Measurements from ENCODE around the gene TRPM3. TPM values are rescaled to one million over a fixed set of nuclear protein-coding genes. Genes with fewer than 3 reads are reported as not detected.

The TRPM3 gene
- total and polyA plus RNA-seq, 2 donors (not counting 1 experiment from before 2014, with no cell fraction given) = not detected

DNA sequence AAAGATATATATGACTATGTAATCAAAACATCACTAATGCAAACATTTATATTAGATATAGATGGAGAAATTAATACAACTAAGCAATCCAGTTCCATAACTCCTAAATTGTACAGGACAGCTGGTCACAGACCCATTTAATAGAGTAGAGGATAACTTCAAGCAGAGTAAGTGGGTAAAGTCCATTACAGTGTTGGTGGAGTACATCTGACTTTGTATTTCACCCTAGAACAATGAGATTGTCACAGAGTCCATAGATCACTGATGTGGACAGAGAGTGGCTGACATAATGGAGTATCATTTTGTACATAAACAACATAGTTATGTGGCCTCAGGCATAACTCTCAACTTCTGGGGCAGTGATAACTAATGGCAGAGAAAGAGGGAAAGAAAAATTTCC lies 439.1 kb downstream of the TRPM3 start:
- H3K27me3 ChIP-seq (replicated peaks in 1 of 4; ENCODE audit: control extremely low read depth in 1 of 4, control insufficient read depth in 3 of 4, insufficient read depth in 4 of 4, low read length in 3 of 4) = peaks cover 0 to 3% (median 0%) of the 10 kb centered on the region in 4 experiments
- no peak overlapping the region for H3K27ac ChIP-seq (ENCODE audit: low read length in 2 of 2)
- H3K9me3 ChIP-seq (ENCODE audit: control extremely low read depth in 1 of 3, control insufficient read depth in 2 of 3, insufficient read depth in 1 of 3, low read length in 2 of 3) = peaks cover 0 to 2% (median 0%) of the 10 kb centered on the region in 3 donors
- H3K79me2 ChIP-seq (ENCODE audit: control insufficient read depth, insufficient read depth, low read length) = no peaks in the 10 kb centered on the region
- Mint-ChIP-seq H3K27ac (no peak overlapping the region), H3K4me3 (no peak overlapping the region), H3K4me1 (no peaks in the 10 kb centered on the region), H3K9me3 (ENCODE audit: insufficient read depth) (no peaks in the 10 kb centered on the region), H3K27me3 (no peaks in the 10 kb centered on the region)
- H4K20me1 ChIP-seq (ENCODE audit: control insufficient read depth, insufficient read depth, low read length, poor library complexity, severe bottlenecking) = no peaks in the 10 kb centered on the region
- H3K4me3 ChIP-seq (ENCODE audit: control extremely low read depth in 1 of 5, extremely low read depth in 1 of 5, insufficient read depth in 1 of 5, low read depth in 2 of 5, low read length in 4 of 5) = no peak overlapping the region
- ChIA-PET CTCF (interaction anchor here (0.6 kb wide), 1 partner anchor 46 kb away, joined by 3 read pairs; no protein-coding TSS in a partner anchor), POLR2A (no interaction called here)
- H2AFZ ChIP-seq (ENCODE audit: insufficient read depth, low read depth, low read length, poor library complexity, severe bottlenecking) = no peak overlapping the region
- intact Hi-C loops (cut with micrococcal nuclease) = no loop called here
- ATAC-seq (ENCODE audit: low read depth) = no peak
- no peak overlapping the region for H3K4me2 ChIP-seq (replicated peaks; ENCODE audit: low read depth, low read length, poor library complexity, severe bottlenecking)
- no peak for DNase-seq
- H3K4me1 ChIP-seq (ENCODE audit: control insufficient read depth in 2 of 2, insufficient read depth in 2 of 2, low read length in 2 of 2) = no peaks in the 10 kb centered on the region
- no peak overlapping the region for H3K9ac ChIP-seq (ENCODE audit: low read length)
- H3K36me3 ChIP-seq (replicated peaks in 1 of 2; ENCODE audit: control extremely low read depth in 1 of 2, control insufficient read depth in 1 of 2, extremely low read depth in 1 of 2, insufficient read depth in 2 of 2, low read length in 1 of 2) = no peaks in the 10 kb centered on the region
- TF ChIP-seq, protein P1, sequence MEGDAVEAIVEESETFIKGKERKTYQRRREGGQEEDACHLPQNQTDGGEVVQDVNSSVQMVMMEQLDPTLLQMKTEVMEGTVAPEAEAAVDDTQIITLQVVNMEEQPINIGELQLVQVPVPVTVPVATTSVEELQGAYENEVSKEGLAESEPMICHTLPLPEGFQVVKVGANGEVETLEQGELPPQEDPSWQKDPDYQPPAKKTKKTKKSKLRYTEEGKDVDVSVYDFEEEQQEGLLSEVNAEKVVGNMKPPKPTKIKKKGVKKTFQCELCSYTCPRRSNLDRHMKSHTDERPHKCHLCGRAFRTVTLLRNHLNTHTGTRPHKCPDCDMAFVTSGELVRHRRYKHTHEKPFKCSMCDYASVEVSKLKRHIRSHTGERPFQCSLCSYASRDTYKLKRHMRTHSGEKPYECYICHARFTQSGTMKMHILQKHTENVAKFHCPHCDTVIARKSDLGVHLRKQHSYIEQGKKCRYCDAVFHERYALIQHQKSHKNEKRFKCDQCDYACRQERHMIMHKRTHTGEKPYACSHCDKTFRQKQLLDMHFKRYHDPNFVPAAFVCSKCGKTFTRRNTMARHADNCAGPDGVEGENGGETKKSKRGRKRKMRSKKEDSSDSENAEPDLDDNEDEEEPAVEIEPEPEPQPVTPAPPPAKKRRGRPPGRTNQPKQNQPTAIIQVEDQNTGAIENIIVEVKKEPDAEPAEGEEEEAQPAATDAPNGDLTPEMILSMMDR (IDR thresholded peaks at IDR 0.05) = no peak
- no peak for TF ChIP-seq EZH2 (IDR thresholded peaks at IDR 0.05; ENCODE audit: borderline replicate concordance, insufficient read depth, low read depth, low read length, poor library complexity, severe bottlenecking)

DNA sequence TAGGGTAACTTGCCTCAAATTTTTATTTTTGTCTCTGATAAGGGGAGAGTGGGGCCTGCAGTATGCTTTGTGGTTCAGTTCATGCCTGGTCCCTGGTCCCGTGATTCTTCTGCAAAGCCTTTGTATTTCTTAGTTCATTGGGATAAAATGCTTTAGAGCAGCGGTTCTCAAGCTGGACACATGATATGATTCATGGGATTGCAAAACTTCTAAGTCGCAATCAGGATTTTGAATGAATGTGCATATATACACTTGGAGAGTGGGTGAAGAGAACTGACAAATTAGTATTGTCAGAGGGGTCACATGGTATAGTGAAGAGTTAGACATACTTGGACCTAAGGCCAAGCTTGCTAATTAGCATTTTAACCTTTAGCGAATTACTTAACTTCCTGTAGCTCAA lies 441.6 kb downstream of the TRPM3 start:
- ChIA-PET POLR2A (no interaction called here), CTCF (no interaction called here)
- H3K27ac ChIP-seq (ENCODE audit: low read length in 2 of 2) = no peak overlapping the region
- no peak overlapping the region for H3K27ac Mint-ChIP-seq
- intact Hi-C loops (cut with micrococcal nuclease) = no loop called here
- no peak overlapping the region for H3K9ac ChIP-seq (ENCODE audit: low read length)
- TF ChIP-seq, protein P1 (IDR thresholded peaks at IDR 0.05) = no peak
- no peak overlapping the region for H2AFZ ChIP-seq (ENCODE audit: insufficient read depth, low read depth, low read length, poor library complexity, severe bottlenecking)
- no peaks in the 10 kb centered on the region for H3K4me1 ChIP-seq (ENCODE audit: control insufficient read depth in 2 of 2, insufficient read depth in 2 of 2, low read length in 2 of 2)
- H3K4me2 ChIP-seq (replicated peaks; ENCODE audit: low read depth, low read length, poor library complexity, severe bottlenecking) = no peak overlapping the region
- H3K4me3 ChIP-seq (ENCODE audit: control extremely low read depth in 1 of 5, extremely low read depth in 1 of 5, insufficient read depth in 1 of 5, low read depth in 2 of 5, low read length in 4 of 5) = no peak overlapping the region
- H4K20me1 ChIP-seq (ENCODE audit: control insufficient read depth, insufficient read depth, low read length, poor library complexity, severe bottlenecking) = no peaks in the 10 kb centered on the region
- no peaks in the 10 kb centered on the region for H3K4me1 Mint-ChIP-seq
- H3K9me3 ChIP-seq (ENCODE audit: control extremely low read depth in 1 of 3, control insufficient read depth in 2 of 3, insufficient read depth in 1 of 3, low read length in 2 of 3) = no peaks in the 10 kb centered on the region
- 94% methylated on average over 2 of the region's 4 CpGs for WGBS (ENCODE audit: insufficient coverage)
- no peaks in the 10 kb centered on the region for H3K36me3 ChIP-seq (replicated peaks in 1 of 2; ENCODE audit: control extremely low read depth in 1 of 2, control insufficient read depth in 1 of 2, extremely low read depth in 1 of 2, insufficient read depth in 2 of 2, low read length in 1 of 2)
- no peak for DNase-seq
- no peak overlapping the region for H3K4me3 Mint-ChIP-seq
- no peaks in the 10 kb centered on the region for H3K9me3 Mint-ChIP-seq (ENCODE audit: insufficient read depth)
- peaks cover 0 to 3% (median 0%) of the 10 kb centered on the region in 4 experiments for H3K27me3 ChIP-seq (replicated peaks in 1 of 4; ENCODE audit: control extremely low read depth in 1 of 4, control insufficient read depth in 3 of 4, insufficient read depth in 4 of 4, low read length in 3 of 4)
- H3K27me3 Mint-ChIP-seq = no peaks in the 10 kb centered on the region
- no peak for ATAC-seq (ENCODE audit: low read depth)
- H3K79me2 ChIP-seq (ENCODE audit: control insufficient read depth, insufficient read depth, low read length) = no peaks in the 10 kb centered on the region
